Measurements from ENCODE around the gene HRH4.

HRH4 gene

GRCh38 chr18:24460388-24460787, at the start of gene HRH4:
Gene HRH4 (plus strand): TSS chr18:24460637. CDS start chr18:24460729, 92 bp downstream.
- no peak for DNase-seq (ENCODE audit: low read depth)

GRCh38 chr18:24413148-24413547, 47.3 kb upstream of the HRH4 start:
- DNase-seq (ENCODE audit: low read depth) = no peak

- no peak for DNase-seq (ENCODE audit: low read depth)
These were observed 46.0 kb upstream of the HRH4 start for GRCh38 chr18:24414349-24415003.

GRCh38 chr18:24417480-24417879, 43.0 kb upstream of the HRH4 start:
- no peak for DNase-seq (ENCODE audit: low read depth)

DNA sequence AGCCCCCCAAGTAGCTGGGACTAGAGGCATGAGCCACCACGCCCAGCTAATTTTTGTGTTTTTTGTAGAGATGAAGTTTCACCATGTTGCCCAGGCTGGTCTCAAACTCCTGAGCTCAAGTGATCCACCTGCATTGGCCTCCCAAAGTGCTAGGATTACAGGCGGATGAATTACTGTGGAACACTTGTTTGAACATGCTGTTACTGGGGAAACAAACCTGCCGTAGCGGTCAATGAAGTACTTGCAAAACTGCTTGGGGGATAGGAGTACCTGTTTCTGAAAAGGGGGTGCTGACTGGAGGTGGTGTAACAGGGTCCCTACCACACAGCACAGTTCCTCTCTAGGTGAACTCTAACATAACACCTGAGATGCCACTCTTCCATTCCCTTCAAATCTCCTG, 39.9 kb upstream of the HRH4 start:
- DNase-seq (ENCODE audit: low read depth) = no peak

DNA sequence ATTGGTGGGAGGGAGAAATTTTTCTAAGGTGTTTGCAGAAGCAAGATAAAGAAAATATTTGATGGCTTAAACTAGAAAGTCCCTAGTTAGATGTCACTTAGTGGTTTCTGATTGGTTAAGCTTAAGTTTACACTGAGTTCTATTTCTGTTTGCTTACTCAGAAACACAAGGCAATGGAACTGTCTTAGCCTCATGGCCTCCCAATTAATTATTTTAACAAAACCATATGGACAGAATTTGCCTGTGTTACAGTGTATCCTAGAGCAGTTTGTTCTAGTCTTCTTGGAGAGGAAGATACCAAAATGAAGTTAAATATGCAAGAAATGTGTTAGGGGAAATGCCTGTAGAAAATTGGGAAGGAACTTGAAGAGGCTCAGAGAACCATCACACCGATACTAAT, 38.6 kb upstream of the HRH4 start:
- no peak for DNase-seq (ENCODE audit: low read depth)

- DNase-seq (ENCODE audit: low read depth) = no peak
These were observed 34.4 kb upstream of the HRH4 start for GRCh38 chr18:24426073-24426397.

DNA sequence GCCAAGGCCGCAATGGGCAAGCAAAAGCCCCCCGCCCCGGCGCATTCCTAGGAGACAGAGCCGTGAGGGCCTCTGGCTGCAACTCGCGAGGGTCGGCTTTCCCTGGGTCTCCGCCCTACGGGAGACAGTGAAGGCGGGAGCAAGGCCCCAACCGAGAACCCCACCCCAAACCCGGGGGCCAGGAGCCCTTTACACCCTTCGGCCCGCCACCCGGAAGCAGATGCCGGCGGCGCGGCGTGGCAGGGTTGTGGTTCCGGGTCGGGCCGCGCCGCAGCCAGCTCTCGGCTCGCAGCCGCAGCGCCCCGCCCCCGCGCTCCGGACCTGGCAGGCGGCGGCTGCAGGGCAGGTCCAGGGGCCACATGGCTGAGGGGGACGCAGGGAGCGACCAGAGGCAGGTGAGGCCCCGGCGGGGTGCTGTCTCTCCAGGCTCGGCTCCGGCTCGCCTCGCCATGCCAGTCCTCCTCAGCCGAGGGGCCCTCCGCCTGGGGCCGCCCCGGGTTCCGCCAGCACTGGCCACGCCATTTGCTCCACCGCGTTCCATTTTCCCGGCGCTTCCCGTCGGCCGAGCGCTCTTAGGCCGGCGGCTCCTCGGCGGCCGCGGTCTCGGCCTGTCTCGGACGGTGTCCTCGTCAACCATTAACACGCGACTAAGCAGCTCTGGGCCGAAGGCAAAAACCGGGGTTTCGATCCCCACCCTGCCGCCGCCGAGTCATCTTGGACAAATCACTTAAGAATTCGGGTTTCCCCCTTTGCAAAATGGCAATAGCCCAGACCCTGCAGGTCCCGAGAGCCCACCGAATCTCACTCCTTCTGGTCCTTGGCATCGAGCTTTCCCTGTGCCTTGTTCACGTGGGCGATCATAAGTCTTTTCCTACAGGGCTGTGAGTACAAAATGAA, 33.8 kb upstream of the HRH4 start, which contains the start of gene IMPACT:
IMPACT (plus strand) TSS at position 273 of the 897 bp plus-strand sequence; CDS start at position 360, 87 bp downstream.
- peak; percentile 18 for DNase-seq (ENCODE audit: low read depth)

- DNase-seq (ENCODE audit: low read depth) = no peak
These were observed 33.0 kb upstream of the HRH4 start for GRCh38 chr18:24427484-24427883.

DNA sequence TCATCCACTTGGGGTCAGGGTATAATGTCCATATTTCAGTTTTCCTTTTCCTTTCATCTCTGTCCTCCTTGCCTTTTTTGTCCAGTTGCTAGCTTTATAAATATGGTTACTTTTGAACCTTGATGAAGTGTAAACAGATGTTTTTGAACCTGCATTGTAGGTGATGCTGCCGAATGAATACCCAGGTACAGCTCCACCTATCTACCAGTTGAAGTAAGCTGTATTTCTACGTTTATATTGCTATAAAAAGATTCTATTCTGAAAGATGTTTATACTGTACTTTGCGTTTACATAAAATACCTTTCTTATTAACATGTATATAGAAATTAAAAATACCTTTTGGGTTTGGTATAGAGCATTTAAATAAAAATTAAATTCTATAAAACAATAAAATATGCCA, 31.7 kb upstream of the HRH4 start:
- DNase-seq (ENCODE audit: low read depth) = no peak

GRCh38 chr18:24429188-24429587, 31.2 kb upstream of the HRH4 start:
- DNase-seq (ENCODE audit: low read depth) = no peak

DNA sequence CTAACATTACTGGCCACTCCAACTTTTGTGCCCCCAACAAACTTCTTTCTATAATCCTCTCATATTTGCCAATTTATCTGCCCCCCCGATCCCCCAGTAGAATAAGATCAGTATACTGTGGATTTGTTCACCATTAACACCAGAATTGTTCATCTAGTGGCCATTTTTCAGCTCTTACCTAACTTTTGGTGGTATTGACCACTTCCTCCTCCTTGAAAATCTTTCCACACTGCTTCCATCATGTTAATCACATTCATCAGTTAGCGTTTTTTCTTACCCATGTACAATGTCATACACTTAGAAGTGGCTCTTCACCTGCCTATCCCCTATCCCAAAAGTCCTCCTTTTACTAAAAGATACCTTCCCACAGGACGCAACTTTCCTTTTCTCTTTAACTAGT, 27.8 kb upstream of the HRH4 start:
- DNase-seq (ENCODE audit: low read depth) = no peak

GRCh38 chr18:24436939-24437338, 23.5 kb upstream of the HRH4 start:
- DNase-seq (ENCODE audit: low read depth) = no peak

DNA sequence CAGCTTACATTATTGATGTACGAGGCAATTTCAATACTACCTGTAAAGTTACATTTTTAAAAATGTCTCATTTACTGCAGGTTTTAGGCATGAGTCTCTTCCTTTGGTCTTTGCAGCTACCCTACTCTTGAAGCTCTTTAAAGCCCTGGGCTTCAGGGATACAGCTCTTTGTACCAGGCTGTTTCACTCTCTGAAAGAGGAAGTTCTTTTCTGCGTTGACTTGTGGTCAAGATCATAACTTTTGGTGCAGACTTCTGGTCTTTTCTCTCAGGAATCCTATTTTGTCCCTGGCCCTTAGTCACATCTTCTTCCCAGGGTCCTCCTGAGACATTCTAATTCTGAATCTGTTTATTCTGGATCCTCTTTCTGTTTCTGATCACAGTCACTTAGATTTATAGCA, 16.6 kb upstream of the HRH4 start:
- DNase-seq (ENCODE audit: low read depth) = no peak

- no peak for DNase-seq (ENCODE audit: low read depth)
These were observed 14.0 kb upstream of the HRH4 start for GRCh38 chr18:24446453-24446852.

- no peak for DNase-seq (ENCODE audit: low read depth)
These were observed 13.4 kb upstream of the HRH4 start for GRCh38 chr18:24446953-24447538.

DNA sequence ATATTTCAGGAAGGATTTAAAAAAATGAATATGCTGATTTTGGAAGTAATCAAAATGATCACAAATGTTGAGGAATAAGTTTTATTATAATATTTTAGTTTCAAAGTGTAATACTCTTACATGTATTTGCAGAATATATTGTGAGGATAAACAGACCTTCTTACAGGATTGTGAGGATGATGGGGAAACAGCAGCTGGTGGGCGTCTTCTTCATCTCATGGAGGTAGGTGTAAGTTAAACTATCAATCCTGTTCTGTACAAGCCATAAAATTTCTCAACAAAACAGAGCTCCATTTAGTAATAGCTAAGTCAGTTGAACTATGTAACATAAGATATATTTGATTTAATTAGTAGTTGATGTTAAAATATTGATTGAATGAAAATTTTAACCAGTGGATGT, 12.5 kb upstream of the HRH4 start:
- DNase-seq (ENCODE audit: low read depth) = no peak

GRCh38 chr18:24456549-24456948, 3.9 kb upstream of the HRH4 start:
- no peak for DNase-seq (ENCODE audit: low read depth)

DNA sequence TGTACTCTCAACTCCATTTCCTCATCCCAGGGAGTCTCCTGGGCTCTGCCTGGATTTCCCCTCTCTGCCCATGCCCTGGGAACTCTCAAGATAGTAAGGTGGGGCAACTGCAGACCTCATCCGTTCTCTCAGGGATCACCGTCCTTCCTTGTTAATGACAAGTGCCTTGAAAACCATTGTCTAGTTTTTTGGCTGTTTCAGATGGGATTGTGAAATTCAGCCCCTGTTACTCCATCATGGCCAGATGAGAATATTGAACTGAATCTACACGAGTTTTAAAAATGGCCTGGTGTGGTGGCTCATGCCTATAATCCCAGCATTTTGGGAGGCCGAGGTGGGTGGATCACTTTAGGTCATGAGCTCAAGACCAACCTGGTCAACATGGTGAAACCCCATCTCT, 665 bp upstream of the HRH4 start:
- DNase-seq (ENCODE audit: low read depth) = no peak

DNA sequence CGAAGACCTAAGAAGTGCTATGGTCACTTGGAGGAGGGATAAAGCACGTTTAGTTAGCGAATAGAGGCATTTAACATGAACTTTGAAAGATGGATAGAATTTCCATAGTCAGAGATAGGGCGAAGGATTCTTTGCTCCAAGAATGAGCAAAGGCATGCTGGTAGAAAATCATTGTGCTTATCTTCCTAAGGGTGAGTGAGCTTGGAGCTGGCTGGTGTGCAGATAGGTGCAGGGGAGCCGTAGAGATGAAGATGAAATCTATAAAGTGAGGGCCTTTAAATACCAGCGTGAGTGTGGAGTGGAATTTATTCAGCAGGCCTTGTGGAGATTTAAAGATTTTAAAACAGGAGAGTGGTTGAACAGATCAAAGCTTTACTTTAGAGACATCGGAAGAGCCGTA, 1.6 kb downstream of the HRH4 start:
- DNase-seq (ENCODE audit: low read depth) = no peak

GRCh38 chr18:24462838-24463775, 2.7 kb downstream of the HRH4 start:
- no peak for DNase-seq (ENCODE audit: low read depth)

DNA sequence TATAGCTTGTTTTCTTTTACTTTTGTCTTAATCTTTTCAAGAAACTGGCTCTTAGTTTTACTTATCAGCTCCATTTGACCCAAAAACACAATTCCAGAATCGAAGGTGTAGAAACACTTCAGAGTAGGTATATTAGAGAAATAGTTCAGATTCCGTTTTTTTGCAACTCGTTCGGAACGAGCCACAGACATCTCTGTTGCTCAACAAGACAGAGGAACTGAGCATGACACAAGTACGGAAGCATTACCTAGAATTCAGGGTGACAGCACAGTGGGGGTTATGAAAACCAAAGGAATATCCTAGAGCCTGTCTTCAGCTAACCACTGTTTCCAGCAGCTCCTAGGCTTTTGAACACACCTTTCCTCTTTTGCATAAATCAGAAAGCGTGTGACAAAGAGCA, 5.0 kb downstream of the HRH4 start:
- no peak for DNase-seq (ENCODE audit: low read depth)

All from HS-5 (cell line).